Stimulated activated CD4-positive, alpha-beta T cell treated with anti-CD3 and anti-CD28 coated beads, Interleukin-4, amount 100 ng/mL, for 24 hours (primary cell): Measurements from ENCODE around the gene EVI5L.
A peak's percentile ranks its signal among the peaks of the same experiment; 100 is the strongest.
"Not testable (repeated sequence)": the region's sequence is repeated elsewhere in the genome, so short reads cannot be mapped to it uniquely, and the experiment has no call there.

Experiments
- DNase-seq: peaks from one replicate; pipeline ENCODE4 v3.0.0-alpha.2; 2020

The EVI5L gene

DNA sequence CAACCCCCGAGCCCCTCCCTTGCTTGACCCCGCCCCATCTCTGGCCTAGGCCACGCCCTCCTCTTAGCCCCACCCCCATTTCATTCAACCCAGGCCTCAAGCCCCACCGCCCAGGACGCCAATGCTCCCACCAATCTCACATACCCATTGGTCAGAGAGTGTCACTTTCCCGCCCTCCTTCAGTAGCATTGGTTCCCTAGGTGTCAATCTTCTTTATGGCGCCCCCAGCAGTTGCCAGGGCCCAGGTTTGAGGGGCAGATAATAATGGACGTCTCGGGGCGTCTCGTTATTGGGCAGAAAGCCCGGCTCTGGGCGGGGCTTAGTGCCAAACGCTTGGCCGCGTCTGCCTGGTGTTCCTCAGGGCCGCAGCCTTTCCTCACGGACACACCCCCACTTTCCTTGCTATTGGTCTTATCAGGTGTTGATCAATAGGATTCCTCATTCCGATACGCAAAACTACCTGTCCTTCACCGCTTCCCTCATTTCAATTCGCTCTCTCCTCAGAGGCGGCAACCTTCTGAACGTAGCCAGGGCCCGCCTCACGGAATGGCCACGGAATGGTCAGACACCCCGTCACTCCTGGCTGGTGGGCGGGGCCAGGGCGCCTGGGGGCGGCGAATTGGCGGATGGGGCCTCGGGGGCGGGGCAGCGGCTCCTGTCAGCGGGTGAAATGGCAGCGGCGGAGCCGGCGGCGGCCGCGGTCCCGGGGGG, at the start of gene EVI5L:
EVI5L (plus strand) TSS at position 658 of the 711 bp plus-strand sequence. CDS start 16,325 bp downstream, outside the sequence.
- DNase-seq, result peak; percentile 100

DNA sequence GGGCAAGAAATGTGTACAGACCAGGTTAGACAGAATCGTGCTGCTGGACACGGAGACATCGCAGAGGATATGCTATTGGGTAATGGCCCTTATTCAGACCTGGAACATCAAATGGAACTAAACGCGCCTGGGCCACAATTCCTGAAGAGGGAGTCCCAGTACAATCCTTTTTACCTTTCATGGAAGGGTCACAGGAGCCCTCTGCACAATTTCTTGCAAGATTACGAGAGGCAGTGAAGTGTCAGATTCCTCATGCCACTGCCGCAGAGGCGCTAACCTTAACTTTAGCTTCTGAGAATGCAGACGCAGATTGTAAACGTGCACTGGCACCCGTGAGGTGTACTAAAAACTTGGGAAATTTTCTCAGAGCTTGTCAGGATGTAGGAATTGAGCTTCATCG, 48.9 kb upstream of the EVI5L start:
- no peak for DNase-seq

DNA sequence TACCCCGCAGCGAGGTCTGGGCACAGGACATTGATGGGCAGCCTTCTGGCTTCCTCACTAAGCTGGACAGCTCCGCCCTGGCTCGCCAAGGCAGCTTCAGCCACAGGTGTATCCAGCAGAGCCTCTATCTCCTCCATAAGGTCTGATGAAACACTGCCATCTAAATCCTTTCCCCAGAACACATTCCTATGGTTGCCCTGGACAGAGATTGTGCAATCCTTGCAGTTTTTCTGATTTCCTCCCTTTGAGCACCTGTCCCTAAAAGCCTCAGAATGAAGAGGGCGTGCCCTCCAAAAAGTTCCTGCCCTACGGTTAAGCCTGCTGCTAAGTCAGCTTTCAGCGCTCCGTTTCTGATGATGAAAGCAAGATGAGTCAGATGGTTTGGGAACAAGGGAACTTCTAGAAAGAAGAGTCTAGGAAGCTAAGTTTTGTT, 46.0 kb upstream of the EVI5L start:
- no peak for DNase-seq

- DNase-seq, result no peak
Measured at GRCh38 chr19:7784856-7785255, 45.2 kb upstream of the EVI5L start.

DNA sequence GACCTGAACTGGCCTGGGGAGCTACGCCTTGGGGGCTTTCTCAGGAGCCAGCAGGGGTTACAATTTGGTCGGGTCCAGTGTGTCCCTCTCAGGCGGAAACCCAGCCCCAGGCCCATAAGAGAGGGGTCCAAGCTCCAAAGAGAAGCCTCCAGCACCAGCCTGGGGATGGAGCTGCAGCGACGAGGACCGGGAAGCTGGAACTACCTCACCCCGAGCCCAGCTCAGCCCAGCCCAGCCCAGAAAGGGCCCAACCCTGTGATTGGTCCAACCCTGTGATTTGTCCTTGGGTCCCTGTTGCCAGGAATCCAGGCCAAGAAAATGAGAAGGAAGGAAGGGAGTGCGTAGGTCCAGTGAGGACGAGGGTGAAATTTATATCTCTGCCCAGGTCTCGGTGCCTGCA, 42.9 kb upstream of the EVI5L start:
- DNase-seq, result no peak

DNA sequence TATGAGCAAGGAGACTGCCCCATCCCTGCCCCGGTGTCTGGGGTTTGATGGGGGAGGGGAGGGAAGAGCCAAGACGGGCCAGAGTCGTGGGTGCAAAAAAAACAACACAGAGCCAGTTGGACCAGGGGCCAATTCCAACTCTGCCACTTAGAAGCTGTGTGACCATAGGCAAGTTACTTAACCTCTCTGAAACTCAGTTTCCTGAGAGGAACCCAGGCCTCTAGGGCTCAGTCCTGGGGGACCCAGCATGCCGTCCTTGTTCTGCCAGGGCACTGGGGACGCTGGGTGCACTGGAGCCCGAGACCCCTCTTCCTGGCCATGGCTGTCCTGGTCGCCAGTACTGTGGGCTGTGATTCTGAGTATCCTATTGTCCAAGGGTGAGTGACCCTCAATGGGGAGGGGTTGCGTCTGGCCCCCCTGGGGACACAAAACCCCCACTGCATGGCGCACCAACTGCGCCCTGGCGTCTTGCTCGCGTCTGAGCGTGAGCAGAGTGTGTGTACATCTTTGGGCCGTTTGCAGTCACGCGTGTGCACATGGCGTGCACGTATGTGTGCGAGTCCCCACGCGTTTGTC, 42.3 kb upstream of the EVI5L start:
- no peak for DNase-seq

- no peak for DNase-seq
Measured at GRCh38 chr19:7788178-7788932, 41.7 kb upstream of the EVI5L start.

- no peak for DNase-seq
Measured at GRCh38 chr19:7788933-7789323, 41.1 kb upstream of the EVI5L start.

- peak; percentile 28 for DNase-seq
Measured at GRCh38 chr19:7789447-7789846, 40.6 kb upstream of the EVI5L start.

GRCh38 chr19:7790416-7790815, 39.6 kb upstream of the EVI5L start:
- no peak for DNase-seq

GRCh38 chr19:7792281-7792680, 37.7 kb upstream of the EVI5L start:
- DNase-seq, result no peak

GRCh38 chr19:7792701-7793100, 37.3 kb upstream of the EVI5L start:
- DNase-seq, result not testable (repeated sequence)

GRCh38 chr19:7793493-7793892, 36.5 kb upstream of the EVI5L start:
- no peak for DNase-seq

DNA sequence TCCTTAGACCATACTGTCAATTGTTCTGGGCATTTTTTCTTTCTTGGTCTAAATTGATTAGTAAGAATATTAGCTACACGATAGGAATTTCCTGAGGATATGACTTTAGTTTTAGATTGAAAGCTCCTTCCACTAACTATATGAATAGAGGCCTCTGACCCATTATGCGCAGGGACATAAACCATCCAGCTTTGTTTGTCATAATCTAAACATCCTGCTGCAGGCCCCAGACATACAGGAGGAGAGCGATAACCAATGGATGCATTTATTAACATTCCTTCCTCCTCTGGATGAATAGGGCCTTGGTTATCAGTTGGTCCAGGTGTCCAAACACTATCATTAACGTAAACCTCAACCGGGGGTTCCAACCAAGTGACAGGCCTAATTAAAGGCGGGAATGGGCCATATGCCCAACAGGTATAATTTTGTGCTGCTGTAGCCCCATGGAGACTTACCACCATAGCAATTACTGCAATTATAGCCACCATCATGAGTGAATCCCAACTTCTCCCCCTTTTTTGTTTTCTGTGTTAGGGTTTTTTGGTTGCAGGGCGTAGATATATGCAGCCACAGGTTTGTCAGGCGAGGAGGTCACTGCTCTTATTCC, 34.4 kb upstream of the EVI5L start:
- DNase-seq, result no peak

- peak; percentile 74 for DNase-seq
Measured at GRCh38 chr19:7799640-7800355, 30.2 kb upstream of the EVI5L start.

DNA sequence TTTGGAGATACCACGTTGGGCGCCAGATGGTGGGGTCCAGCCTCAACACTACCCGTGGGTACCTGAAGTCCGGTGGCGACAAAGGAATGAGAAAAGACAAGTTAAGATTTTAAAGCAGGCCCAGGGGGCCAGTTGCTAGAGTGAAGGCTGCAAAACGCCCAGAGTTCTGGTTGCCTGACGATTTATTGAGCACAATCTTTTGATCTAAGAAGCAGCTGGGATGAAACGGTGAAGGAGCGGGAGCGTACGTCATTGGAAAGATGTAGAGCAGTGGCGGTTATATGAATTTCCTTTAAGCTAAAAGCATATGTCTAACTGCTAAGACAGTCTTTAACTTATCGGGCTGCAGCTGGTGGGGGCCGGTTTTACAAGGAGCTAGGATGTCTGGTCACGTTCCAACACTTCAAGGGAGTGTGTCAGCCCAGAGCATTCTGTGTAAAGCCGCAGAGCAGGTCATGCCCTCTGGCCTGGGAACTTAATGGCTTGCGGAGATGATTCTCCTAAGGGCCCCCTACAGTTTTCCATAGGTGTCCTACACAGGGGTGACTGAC, 28.9 kb upstream of the EVI5L start:
- DNase-seq, result no peak

DNA sequence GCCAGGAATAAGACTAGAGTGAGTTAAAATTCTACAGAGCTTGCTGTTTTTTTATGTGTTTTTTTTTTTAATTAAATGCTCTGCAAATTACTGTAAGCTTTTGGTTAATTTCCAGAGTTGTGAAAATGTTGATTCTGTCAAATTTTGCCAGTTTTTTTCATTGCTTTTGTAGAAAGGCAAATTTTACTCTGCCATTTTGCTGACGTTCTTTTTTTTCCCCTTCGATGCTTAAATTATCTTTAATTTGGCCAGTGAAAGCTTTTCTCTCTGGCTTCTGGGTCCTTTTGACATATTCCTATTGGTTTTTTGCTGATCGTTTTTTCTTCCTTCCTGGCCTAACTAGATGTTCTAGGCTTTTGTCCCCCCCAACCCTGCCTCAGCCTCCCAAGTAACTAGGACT, 23.8 kb upstream of the EVI5L start:
- no peak for DNase-seq

DNA sequence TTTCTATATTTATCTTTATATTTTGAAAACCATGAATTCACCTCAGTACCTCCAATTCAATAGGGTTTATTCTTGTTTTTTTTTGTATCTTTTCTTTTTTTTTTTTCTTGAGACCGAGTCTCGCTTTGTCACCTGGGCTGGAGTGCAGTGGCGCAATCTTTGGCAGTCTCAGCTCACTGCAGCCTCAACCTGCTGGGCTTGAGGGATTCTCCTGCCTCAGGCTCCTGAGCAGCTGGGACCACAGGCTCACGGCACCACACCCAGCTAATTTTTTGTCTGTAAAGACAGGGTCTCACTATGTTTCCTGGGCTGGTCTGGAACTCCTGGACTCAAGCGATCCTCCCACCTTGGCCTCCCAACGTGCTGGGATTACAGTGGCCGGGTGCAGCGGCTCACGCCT, 23.1 kb upstream of the EVI5L start:
- DNase-seq, result no peak

GRCh38 chr19:7808108-7808507, 21.9 kb upstream of the EVI5L start:
- DNase-seq, result no peak

DNA sequence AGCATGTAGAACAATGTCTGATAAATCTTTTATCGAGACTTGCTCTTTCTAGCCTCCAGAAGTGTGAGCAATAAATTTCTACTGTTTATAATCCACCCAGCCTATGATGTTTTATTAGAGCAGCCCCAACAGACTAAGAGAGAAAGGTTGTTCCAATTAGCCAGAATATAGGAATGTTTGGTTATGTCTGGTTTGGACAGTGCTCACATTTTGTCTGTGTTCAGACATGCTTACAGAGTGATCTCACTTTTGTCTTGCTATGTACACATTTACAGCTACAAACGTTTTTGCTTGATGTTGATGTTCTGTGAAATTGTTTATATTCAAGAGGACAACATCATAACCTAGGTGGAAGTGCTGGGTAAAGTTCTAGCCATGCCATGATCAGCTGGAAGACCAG, 18.0 kb upstream of the EVI5L start:
- no peak for DNase-seq

GRCh38 chr19:7815325-7815724, 14.7 kb upstream of the EVI5L start:
- DNase-seq, result no peak

GRCh38 chr19:7816040-7816439, 14.0 kb upstream of the EVI5L start:
- not testable (repeated sequence) for DNase-seq

GRCh38 chr19:7817801-7818200, 12.2 kb upstream of the EVI5L start:
- no peak for DNase-seq
